Activated T-helper 9 cell treated with anti-CD3 and anti-CD28 coated beads, Interleukin-2, amount 50 U/mL, for 16 hours (primary cell): Measurements from ENCODE around the gene SIGLEC15.
"Not testable (repeated sequence)": the region's sequence is repeated elsewhere in the genome, so short reads cannot be mapped to it uniquely, and the experiment has no call there.

Source experiments
- DNase-seq: peaks from one replicate; pipeline ENCODE4 v3.0.0-alpha.2; 2020; ENCODE audit warnings: low read depth

The SIGLEC15 gene, protein sequence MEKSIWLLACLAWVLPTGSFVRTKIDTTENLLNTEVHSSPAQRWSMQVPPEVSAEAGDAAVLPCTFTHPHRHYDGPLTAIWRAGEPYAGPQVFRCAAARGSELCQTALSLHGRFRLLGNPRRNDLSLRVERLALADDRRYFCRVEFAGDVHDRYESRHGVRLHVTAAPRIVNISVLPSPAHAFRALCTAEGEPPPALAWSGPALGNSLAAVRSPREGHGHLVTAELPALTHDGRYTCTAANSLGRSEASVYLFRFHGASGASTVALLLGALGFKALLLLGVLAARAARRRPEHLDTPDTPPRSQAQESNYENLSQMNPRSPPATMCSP

DNA sequence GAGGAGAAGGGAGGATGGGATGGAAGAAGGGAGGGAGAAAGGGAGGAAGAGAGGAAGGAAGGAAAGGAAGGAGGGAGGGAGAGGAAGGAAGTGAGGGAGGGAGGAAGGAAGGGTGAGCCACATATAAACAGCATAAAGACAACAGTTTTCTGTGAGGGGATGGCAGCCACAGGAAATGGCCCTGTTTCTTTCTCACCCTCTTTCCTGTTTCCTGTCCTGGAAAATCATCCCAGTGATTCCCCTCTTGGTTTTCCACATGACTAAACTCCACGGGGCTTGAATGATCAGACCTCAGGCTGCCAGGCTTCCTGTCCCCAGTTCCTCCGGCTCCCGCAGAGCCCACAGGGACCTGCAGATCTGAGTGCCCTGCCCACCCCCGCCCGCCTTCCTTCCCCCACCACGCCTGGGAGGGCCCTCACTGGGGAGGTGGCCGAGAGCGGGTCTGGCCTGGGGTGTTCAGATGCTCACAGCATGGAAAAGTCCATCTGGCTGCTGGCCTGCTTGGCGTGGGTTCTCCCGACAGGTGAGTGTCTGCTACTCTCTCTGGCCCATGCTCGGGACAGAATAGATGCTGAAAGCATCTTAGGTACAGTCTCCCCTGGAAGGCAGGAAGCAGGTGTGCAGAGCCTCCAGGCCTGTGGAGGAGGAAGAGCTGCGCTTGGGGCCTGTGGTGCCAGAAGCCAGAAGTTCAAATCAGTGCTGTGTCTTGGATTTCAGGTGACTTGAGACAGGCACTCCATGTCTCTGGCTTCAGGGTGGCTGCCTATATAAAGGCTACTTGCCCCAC lies at the start of gene SIGLEC15:
TSS of gene SIGLEC15 (plus strand) at position 418 of the 787 bp plus-strand sequence. CDS start at position 472, 54 bp downstream.
- no peak for DNase-seq

DNA sequence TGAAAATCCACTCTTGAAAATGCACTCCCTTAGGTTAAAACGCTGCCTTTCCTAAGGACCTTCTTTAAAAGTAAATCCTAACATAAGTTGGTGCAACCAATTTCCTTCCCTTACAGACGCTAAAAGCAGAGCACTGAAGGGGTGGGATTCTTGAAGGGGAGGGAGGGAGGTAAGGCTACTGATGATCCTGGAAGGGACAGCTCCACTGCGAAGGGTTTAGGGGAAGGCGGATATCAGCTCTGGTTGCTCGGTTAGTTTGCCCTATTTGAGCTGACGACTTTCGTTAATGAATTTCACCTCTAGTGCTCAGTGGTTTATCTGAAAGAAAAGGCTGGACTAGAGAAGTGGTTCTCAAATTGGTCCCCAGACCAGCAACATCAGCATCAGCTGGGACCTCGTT lies 49.7 kb upstream of the SIGLEC15 start:
- DNase-seq = no peak

DNA sequence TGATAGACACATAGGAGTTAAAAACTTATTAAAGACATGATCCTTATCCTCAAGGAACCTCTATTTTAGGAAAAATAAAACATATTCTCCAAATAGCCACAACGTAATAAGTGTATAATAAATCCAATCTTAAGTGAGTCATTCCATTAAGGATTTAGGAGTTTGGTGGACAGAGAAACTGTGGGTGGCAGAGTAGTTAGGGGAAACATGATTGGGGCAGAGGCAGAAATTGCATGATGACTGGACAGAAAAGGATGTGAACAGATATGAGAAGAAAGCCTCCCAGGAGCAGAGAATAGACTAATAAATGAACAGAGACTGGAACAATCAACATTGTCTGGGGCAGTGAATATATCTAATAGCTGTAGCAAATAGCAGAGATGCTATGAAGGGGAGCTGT lies 48.1 kb upstream of the SIGLEC15 start:
- no peak for DNase-seq

DNA sequence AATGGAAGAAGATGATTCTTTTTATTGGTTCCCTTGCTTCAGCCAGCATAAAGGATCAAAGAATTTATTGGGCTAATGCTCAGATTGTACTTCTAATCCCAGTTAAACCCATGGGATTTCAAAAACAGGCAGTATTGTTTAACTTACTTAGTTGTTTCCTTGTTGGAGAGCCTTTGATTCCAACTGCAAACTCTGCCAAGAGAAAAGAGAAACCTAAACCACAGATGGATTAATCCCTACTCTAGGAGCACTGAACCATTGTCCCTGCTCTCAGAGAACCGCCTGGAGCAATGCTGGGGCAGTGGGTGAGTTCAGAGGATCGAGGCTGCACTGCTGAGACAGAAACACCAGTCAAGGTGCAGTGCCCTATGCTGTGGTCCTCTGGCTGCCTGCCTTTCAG lies 44.9 kb upstream of the SIGLEC15 start:
- DNase-seq = no peak

DNA sequence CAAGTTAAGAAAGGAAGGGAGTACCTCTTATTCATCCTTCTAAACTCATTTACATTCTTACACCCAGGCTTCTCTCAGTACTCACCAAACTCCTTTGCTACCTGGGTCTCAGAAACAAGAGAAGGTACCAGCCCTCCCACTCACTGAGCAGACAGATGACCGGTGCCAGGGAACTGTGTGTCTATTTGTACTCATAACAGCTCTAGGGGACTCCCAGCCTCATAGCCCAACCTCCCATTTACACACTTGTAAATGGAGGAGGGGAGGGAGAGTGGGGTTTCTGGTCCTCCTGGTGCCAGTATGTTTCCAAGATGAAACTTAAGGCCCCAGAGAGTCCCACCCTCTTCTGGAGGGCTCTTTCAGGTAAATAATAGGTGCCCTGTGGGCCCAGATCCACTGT lies 42.8 kb upstream of the SIGLEC15 start:
- DNase-seq = no peak

DNA sequence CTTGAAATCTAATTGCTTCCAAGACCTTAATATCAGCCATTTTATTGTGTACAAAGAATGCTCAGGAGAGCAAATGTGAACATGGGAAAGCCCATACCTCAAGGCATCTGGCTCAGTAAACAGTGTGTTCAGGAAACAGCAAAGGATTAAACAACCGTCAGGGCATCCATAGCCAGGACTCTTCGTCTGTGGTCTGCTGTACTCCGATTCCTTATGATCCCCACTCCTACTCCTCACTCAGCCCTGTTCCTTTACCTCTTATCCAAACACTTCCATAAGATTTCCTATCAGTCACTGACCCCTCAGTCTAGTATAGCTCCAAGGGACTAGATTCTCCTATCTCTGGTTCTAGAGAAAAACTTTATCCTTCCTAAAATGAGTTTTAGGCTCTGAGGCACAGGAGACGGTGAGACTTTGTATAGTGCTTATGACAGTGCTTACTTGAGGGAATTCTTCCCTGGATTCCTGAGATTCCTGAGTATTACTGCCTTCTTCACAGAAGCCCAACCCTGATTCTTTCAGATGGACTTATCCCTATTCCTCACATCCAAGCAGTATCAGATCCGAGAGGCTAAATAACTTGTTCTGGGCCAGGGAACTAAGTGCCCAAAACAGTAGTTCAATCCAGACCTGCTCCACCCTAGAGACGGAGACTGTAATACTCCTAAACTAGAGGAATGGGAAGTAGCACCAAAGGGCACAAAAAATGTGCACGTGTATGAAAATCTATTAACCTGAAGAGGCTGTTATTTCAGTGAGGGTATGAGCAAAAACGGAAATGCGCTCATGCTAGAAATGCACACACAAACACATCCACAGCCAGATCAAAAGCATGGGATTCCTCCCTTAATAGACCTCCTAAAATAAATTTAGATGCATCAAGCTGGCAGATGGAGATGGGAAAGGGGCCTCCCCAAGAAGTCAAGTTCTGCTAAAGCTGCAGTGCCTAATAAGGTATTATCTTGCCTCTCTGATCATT lies 42.1 kb upstream of the SIGLEC15 start:
- DNase-seq = no peak

DNA sequence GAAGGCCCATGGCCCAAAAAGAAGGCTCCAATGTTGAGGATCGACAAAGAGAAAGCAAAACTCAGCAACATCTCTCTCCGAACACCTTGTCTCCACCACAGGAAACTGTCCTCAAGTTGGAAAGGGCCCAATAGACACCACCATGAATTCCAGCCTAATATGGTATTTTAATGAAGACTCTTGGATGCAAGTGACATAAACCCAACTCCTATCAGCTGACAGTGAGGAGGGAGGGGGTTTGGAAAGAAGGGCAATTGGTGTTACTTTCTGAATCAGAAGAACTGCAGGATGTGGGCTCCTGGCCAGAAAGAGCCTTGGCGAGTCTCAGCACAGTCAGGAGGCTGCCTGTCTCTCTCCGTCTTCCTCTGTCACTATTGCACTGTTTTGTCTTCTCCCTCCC lies 40.3 kb upstream of the SIGLEC15 start:
- DNase-seq = no peak

DNA sequence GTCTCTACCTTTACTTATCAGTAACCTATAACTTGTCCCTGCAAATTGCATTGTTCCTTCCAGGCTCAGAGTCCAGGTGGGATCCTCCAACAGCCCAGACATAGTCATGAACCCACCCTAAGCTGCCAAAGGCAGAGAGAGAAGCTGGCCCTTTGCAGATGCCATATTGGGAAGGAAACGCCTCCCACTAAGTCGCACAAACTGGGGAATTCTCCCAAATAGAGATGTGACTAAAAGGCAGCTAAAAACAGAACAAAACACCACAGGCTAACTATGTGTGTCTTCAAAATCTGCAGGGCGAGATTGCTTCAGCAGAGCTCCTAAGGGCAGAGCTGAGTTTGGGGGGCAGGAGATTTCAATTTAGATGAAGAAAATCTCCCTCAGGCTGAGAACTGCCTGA lies 38.5 kb upstream of the SIGLEC15 start:
- DNase-seq = no peak

DNA sequence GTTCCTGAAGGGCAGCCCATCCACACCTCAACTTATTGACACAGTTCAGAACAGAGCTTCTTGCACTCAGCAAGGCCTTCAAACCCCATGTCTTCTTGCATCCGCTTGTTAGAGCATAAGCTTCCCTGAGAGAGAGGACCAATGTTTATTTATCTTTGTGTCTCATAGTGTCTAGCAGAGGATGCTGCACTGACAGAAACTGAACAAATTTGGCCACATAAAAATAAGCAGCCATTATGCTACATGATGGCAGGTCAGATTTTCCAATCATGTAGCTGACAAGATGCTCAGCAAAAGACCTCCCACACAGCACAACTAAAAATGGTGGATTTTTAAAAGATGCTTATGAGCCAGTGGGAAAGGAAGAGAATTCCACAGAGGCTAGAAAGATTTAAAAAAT lies 38.1 kb upstream of the SIGLEC15 start:
- no peak for DNase-seq

DNA sequence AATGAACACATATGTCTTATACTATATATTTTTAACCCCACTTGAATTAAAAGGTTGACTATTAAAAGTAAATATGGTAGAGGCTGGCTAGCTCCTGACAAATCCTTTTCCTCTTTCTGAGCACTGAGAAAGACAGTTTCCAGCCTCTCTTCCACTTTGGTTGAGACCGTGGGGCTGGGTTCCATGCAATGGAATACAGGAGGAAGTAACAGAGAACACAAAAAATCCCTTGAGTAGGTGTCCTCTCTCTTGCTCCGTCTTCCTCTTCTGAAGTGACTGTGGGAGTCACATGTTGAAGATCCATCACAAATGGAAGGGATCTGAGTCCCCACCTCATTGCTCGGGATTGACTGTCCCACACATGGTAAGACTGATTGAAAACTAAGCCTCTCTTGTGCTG lies 36.6 kb upstream of the SIGLEC15 start:
- DNase-seq = no peak

DNA sequence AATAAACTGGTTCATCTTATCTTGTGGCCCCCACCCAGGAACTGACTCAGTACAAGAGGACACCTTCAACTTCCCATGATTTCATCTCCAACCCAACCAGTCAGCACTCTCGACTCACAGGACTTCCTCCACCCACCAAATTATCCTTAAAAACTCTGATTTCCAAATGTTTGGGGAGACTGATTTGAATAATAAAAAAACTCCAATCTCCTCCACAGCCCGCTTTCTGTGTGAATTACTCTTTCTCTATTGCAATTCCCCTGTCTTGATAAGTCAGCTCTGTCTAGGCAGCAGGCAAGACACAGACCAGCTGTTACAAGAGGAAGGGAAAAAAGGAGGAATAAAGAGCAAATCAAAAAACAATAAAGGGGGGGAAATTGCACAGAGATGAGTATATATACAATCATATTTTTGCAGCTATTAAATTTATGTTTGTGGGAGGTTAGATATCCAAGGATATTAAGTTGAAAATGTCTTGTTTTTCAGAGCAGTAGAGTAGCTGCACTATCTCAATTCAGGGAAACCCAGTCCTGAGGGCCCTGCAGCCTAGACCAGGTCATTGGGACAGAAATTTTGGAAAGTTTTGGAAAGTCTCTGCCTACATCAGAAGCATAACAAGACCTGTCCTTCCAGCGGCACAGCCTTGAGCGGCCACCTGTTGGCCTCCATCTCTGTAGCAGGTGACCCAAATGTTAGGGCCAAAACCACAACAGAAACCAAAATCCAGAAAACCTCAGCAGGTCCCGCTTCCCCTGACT lies 32.8 kb upstream of the SIGLEC15 start:
- DNase-seq = no peak

DNA sequence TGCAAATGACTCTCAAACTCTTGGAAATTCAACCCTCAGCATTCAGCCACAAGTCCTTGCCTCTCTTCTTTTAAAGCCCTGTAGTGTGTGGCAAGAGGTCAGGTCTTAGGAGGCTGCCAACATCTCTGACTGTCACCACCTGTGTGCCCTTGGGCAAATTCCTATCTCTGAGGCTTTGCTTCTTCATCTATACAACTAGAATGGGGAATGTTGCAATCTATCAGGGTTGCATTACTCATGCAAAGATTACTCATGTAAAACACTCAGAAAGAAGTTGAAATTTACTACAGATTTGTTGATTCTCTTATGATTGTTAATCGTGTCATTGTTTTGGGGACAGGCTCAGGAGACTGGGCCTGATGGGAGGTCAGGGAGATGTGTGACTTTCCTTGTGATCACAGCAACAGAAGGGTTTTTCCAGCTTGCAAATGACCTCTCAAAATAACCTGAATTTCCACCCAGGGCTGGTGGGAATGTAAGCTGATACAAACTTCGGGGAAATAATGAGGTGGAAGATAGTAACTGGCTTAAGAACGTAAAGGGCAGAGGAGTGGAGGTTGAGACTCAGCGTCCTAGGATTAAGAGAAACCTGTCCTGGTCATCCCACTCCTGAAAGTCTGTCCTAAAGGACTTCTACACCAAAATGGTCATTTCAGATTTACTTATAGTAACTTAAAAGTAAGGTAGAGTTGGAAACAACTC lies 32.1 kb upstream of the SIGLEC15 start:
- DNase-seq = no peak

DNA sequence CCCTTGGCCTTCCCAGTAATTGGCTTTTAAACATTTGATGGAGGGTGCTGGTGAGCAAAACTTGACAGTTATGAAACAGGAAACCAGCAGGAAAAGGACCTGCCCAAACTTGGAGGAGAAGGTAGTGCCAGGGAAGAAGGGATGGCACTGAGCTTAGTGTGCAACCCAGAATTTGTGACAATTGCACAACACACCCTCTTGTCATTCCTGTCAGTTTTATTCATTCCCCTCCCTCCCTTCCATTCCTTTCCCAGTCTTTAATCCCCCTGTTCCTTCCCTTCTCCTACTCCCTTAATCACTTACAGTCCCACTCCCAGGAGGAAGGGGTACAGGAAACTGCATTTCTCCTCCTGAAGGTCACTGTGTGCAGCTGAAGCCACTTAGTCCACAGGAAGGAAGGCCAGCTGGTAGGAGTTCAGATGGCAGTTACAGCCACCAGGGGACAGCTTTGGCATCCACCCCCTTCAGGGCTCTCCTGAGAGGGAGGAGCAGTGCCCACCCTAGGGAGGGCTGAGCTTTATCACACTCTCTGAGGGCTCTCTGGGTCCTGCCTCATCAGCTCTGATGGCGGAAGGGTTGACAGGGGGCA lies 24.0 kb upstream of the SIGLEC15 start:
- no peak for DNase-seq

DNA sequence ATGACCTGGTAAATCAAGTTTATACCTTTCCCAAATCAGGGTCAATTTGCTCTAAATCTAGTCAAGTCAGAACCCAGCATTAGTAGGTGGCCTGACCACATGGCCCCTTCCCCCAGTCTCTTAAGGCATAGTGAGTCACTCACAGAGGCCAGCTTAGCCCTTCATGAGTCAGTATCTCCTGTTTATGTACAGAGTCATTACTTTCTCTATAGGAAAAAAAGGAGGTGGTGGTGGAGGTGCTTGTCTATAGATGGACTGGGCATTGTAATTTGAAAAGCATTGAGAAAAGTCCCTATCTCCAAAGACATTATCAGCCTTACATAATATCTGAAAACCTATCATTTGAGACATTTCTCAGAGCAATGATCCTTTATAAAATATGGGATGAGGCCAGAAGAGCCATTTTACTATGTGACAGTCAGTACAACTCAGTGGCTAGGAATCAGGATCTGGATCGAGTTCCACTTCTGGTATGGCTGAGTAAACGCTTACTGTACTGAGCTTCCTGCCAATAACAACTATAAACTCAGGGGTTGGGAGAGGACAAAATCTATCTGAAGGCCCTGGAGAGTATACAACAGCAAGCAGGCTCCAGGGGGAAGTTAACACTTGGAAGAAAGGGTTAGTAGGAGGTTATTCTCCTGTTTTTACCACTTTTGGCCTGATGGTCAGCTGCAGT lies 22.5 kb upstream of the SIGLEC15 start:
- no peak for DNase-seq

DNA sequence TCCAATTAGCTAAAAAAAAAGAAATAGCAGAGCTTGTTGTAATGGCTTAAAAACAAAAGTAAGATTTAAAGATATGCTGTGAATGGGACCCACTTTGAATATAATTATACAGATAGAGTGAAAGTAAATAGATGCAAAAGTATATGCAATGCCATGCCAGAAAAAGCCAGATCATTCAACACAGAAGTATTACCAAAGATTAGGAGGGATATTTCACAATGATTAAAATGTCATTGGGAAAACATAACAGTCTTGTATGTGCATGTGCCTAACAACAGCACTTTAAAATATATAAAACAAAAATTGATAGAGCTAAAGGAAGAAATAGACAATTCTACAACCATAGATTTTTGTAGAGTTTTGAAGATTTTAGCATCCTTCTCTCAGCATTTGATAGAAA lies 19.9 kb upstream of the SIGLEC15 start:
- no peak for DNase-seq

DNA sequence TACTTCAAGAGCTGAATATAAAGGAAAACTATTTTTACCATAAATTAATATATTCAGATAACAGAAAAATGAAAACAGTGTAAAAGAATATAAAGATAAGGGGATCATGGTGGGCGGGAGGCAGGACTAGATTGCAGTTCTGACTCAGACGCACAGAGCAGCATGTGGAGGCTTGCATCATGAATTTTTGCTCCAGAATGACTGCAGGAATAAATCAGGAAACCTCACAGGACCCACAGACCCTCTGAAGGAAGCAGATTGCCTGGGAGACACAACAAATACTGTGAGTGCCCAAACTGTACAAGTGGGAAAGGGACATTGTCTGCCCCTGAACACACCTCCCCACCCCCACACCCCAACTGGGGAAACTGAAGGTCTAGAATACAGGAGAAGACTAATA lies 19.2 kb upstream of the SIGLEC15 start:
- no peak for DNase-seq

DNA sequence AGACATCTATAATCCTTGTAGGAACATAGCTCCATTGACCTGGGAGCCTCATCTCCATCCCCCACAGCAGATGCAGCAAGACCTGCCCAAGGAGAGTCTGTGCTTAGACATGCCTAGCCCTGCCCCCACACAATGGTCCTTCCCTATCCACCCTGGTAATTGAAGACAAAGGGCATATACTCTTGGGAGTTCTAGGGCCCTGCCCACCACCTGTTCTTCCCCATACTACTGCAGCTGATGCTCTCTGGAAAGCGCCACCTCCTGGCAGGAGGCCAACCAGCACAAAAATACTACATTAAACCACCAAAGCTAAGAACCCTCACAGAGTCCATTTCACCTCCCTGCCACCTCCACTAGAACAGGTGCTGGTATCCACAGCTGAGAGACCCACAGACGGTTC lies 18.3 kb upstream of the SIGLEC15 start:
- DNase-seq = not testable (repeated sequence)

DNA sequence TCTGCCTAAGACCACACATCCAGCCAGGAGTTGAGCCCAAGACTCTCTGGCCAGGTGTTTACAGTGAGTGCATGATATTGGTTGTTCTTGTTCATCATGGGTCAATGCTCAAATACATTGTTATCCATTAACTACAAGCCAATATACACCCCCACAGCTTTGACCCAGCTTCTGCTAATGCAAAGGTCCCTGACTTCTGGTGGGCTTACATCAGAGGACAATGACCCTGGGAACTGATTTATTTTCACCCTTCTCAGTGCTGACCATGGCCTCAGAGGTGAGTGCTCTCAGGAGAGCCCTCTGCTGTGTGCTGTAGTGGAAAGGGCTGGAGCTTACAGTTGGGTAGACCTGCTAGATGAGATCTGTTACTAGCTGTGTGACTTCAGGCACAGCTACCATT lies 10.7 kb upstream of the SIGLEC15 start:
- not testable (repeated sequence) for DNase-seq

DNA sequence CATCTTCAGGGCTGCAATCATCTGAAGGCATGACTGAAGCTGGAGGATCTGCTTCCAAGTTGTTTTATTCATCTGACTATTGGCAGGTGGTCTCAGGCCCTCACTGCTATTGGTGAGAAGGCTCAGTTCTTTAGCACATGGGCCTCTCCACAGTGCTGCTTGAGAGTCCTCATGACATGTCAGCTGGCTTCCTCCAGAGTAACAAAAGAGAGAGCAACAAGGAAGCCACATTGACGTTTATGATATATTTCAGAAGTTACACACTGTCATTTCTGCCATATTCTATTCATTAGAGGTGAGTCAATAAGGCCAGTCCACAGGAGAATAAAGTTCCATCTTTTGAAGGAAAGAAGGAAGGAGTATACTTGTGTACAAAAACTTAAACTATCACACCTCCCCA lies 7.9 kb upstream of the SIGLEC15 start:
- DNase-seq = no peak

DNA sequence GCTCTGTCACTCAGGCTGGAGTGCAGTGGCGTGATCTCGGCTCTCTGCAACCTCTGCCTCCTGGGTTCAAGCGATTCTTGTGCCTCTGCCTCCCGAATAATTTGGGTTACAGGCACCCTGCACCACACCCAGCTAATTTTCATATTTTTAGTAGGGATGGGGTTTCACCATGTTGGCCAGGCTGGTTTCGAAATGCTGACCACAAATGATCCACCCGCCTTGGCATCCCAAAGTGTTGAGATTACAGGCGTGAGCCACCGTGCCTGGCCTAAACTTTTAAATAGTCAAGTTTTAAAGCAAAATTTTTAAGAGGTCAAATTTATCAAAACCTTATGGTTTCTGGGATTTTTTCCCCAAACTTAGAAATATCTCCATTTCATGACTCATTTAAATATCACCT lies 6.7 kb upstream of the SIGLEC15 start:
- DNase-seq = not testable (repeated sequence)
